GM23338 (cell line): ENCODE results near the gene ACAD10. TPM values are rescaled to one million over a fixed set of nuclear protein-coding genes. Genes with fewer than 3 reads are reported as not detected.

Source experiments
- ATAC-seq: fragments of 200-7000 bp; cut with Tn5 transposase; 3 replicates; pipeline ENCODE4 v1.9.1; 2020
- DNase-seq: peaks from one replicate; pipeline ENCODE4 v3.0.0-alpha.2; 2015; ENCODE audit warnings: low spot score
- H2AFZ ChIP-seq: fragments of 200-600 bp; sonication (generic); 2 replicates; pipeline ENCODE4 v1.8.0; 2016; ENCODE audit warnings: antibody characterized with exemption, mild to moderate bottlenecking, moderate library complexity
- H3F3A ChIP-seq: fragments of 200-600 bp; sonication (generic); replicated peaks from 2 replicates; pipeline ENCODE4 v1.8.0; 2017; ENCODE audit warnings: antibody characterized with exemption, mixed run types, low read depth
- H3K27ac ChIP-seq: fragments of 200-600 bp; sonication (generic); 2 replicates; pipeline ENCODE4 v1.6.1; 2016; ENCODE audit warnings: low read depth
- H3K27me3 ChIP-seq: fragments of 200-600 bp; sonication (generic); 2 replicates; pipeline ENCODE4 v1.8.0; 2016; ENCODE audit warnings: mild to moderate bottlenecking, mixed run types, moderate library complexity; ENCODE audit not compliant: insufficient read depth
- H3K36me3 ChIP-seq: fragments of 200-600 bp; sonication (generic); 2 replicates; pipeline ENCODE4 v1.8.0; 2016; ENCODE audit warnings: mild to moderate bottlenecking; ENCODE audit not compliant: insufficient read depth
- H3K4me1 ChIP-seq: fragments of 200-600 bp; sonication (generic); 2 replicates; pipeline ENCODE4 v1.8.0; 2016; ENCODE audit warnings: mild to moderate bottlenecking, moderate library complexity; ENCODE audit not compliant: insufficient read depth
- H3K4me2 ChIP-seq: fragments of 200-600 bp; sonication (generic); 2 replicates; pipeline ENCODE4 v1.7.1; 2017; ENCODE audit warnings: mixed run types
- H3K4me3 ChIP-seq: fragments of 200-600 bp; sonication (generic); 2 replicates; pipeline ENCODE4 v1.6.1; 2016; ENCODE audit warnings: mixed run types
- H3K79me2 ChIP-seq: fragments of 200-600 bp; sonication (generic); replicated peaks from 2 replicates; pipeline ENCODE4 v1.8.0; 2017; ENCODE audit warnings: mild to moderate bottlenecking; ENCODE audit not compliant: insufficient read depth
- H3K9me2 ChIP-seq: fragments of 200-600 bp; sonication (generic); 2 replicates; pipeline ENCODE4 v1.8.0; 2017; ENCODE audit not compliant: insufficient read depth
- H4K20me1 ChIP-seq: fragments of 200-600 bp; sonication (generic); replicated peaks from 2 replicates; pipeline ENCODE4 v1.8.0; 2017; ENCODE audit warnings: mild to moderate bottlenecking; ENCODE audit not compliant: insufficient read depth
- H3K27ac Mint-ChIP-seq: 2 replicates; pipeline ENCODE4 v1.8.0; 2020; ENCODE audit warnings: inconsistent platforms, mild to moderate bottlenecking, moderate library complexity, mixed read lengths
- H3K27me3 Mint-ChIP-seq: 3 replicates; pipeline ENCODE4 v1.8.0; 2022; ENCODE audit warnings: low read depth, mild to moderate bottlenecking, moderate library complexity, mixed read lengths, inconsistent platforms; ENCODE audit not compliant: insufficient read depth, poor library complexity
- H3K36me3 Mint-ChIP-seq: 3 replicates; pipeline ENCODE4 v1.8.0; 2021; ENCODE audit warnings: low read depth, mild to moderate bottlenecking, inconsistent platforms, moderate library complexity, mixed read lengths
- H3K4me1 Mint-ChIP-seq: 3 replicates; pipeline ENCODE4 v1.8.0; 2020; ENCODE audit warnings: mild to moderate bottlenecking, inconsistent platforms, mixed read lengths
- H3K4me3 Mint-ChIP-seq: 3 replicates; pipeline ENCODE4 v1.8.0; 2021; ENCODE audit warnings: moderate library complexity, mild to moderate bottlenecking, inconsistent platforms, mixed read lengths
- H3K9me3 Mint-ChIP-seq: 3 replicates; pipeline ENCODE4 v1.8.0; 2020; ENCODE audit warnings: moderate library complexity, mild to moderate bottlenecking, inconsistent platforms, mixed read lengths
- CREB1 ChIP-seq: fragments of 250-450 bp; sonication (Bioruptor Pico); IDR thresholded peaks from 2 replicates; pipeline ENCODE4 v1.5.0; 2020; ENCODE audit warnings: low read depth, mild to moderate bottlenecking, moderate library complexity
- EZH2 ChIP-seq: fragments of 200-600 bp; sonication (generic); IDR thresholded peaks from one replicate; pipeline ENCODE4 v1.8.0; 2017; ENCODE audit warnings: antibody characterized with exemption, mild to moderate bottlenecking, low read depth; ENCODE audit not compliant: unreplicated experiment
- EZH2phosphoT487 ChIP-seq: fragments of 200-600 bp; sonication (generic); IDR thresholded peaks from one replicate; pipeline ENCODE4 v1.8.1; 2018; ENCODE audit warnings: antibody characterized with exemption; ENCODE audit not compliant: unreplicated experiment
- JUNB ChIP-seq: IDR thresholded peaks from one replicate; pipeline ENCODE4 v1.6.1; 2016; ENCODE audit warnings: antibody characterized with exemption; ENCODE audit not compliant: unreplicated experiment
- NANOG ChIP-seq: IDR thresholded peaks from 2 replicates; pipeline ENCODE4 v1.6.1; 2016; ENCODE audit warnings: antibody characterized with exemption, borderline replicate concordance
- POLR2AphosphoS5 ChIP-seq: IDR thresholded peaks from 2 replicates; pipeline ENCODE4 v1.6.1; 2016; ENCODE audit warnings: antibody characterized with exemption, low read depth
- REST ChIP-seq: IDR thresholded peaks from one replicate; pipeline ENCODE4 v1.6.1; 2018; ENCODE audit warnings: antibody characterized with exemption; ENCODE audit not compliant: unreplicated experiment
- STAT1 ChIP-seq: IDR thresholded peaks from one replicate; pipeline ENCODE4 v1.6.1; 2016; ENCODE audit warnings: antibody characterized with exemption; ENCODE audit not compliant: unreplicated experiment
- ZNF114 ChIP-seq: fragments of 250-450 bp; sonication (Bioruptor Pico); IDR thresholded peaks from 2 replicates; pipeline ENCODE4 v1.5.0; 2020; ENCODE audit warnings: mild to moderate bottlenecking, moderate library complexity
- ZNF331 ChIP-seq: fragments of 250-450 bp; sonication (Bioruptor Pico); IDR thresholded peaks from 2 replicates; pipeline ENCODE4 v1.5.0; 2020; ENCODE audit warnings: low read depth, mild to moderate bottlenecking, moderate library complexity
- ZNF462 ChIP-seq: fragments of 250-450 bp; sonication (Bioruptor Pico); IDR thresholded peaks from 2 replicates; pipeline ENCODE4 v1.5.0; 2020; ENCODE audit warnings: mild to moderate bottlenecking, moderate library complexity
- polyA plus RNA-seq: library from polyadenylated mRNA; unstranded; fragments of >200 nt; fragmentation: Nextera tagmentation; extraction: Ambion mirVana; gene quantifications from 2 replicates; pipeline ENCODE4 v1.2.1, GENCODE V29; 2016
- total RNA-seq: library from RNA; depleted of rRNA; stranded (reverse); fragments of >200 nt; shearing (Covaris generic); gene quantifications from 2 replicates; pipeline ENCODE4 v1.2.3, GENCODE V29; 2014
- TF ChIP-seq, protein P1 (sequence below), 2 experiments: fragments of 200-600 bp in 1 of 2; sonication (generic) in 1 of 2; conservative IDR thresholded peaks; 2 replicates each; pipeline versions ENCODE4 v1.5.1 to v1.6.1; 2016 to 2017; ENCODE audit warnings: antibody characterized with exemption in 2 of 2, low read depth in 2 of 2, mild to moderate bottlenecking in 2 of 2, moderate library complexity in 1 of 2
- TF ChIP-seq, protein P2 (sequence below): IDR thresholded peaks from 2 replicates; pipeline ENCODE4 v1.6.1; 2016; ENCODE audit warnings: antibody characterized with exemption

Gene ACAD10
- total and polyA plus RNA-seq, 2 experiments from 2014 or later, result 16.3 to 23.1 TPM

- TF ChIP-seq, protein P1, sequence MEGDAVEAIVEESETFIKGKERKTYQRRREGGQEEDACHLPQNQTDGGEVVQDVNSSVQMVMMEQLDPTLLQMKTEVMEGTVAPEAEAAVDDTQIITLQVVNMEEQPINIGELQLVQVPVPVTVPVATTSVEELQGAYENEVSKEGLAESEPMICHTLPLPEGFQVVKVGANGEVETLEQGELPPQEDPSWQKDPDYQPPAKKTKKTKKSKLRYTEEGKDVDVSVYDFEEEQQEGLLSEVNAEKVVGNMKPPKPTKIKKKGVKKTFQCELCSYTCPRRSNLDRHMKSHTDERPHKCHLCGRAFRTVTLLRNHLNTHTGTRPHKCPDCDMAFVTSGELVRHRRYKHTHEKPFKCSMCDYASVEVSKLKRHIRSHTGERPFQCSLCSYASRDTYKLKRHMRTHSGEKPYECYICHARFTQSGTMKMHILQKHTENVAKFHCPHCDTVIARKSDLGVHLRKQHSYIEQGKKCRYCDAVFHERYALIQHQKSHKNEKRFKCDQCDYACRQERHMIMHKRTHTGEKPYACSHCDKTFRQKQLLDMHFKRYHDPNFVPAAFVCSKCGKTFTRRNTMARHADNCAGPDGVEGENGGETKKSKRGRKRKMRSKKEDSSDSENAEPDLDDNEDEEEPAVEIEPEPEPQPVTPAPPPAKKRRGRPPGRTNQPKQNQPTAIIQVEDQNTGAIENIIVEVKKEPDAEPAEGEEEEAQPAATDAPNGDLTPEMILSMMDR (conservative IDR thresholded peaks at IDR 0.05; ENCODE audit: low read depth in 2 of 2), result no peak
- no peak for TF ChIP-seq POLR2AphosphoS5
- no peak for TF ChIP-seq STAT1
- TF ChIP-seq CREB1 (CRISPR knock-in tag), result no peak
- TF ChIP-seq ZNF331 (CRISPR knock-in tag), result no peak
- no peak for TF ChIP-seq NANOG
- TF ChIP-seq, protein P2, sequence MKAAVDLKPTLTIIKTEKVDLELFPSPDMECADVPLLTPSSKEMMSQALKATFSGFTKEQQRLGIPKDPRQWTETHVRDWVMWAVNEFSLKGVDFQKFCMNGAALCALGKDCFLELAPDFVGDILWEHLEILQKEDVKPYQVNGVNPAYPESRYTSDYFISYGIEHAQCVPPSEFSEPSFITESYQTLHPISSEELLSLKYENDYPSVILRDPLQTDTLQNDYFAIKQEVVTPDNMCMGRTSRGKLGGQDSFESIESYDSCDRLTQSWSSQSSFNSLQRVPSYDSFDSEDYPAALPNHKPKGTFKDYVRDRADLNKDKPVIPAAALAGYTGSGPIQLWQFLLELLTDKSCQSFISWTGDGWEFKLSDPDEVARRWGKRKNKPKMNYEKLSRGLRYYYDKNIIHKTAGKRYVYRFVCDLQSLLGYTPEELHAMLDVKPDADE, result no peak
- TF ChIP-seq JUNB, result no peak
- TF ChIP-seq EZH2, result no peak
- no peak for TF ChIP-seq ZNF114 (CRISPR knock-in tag)
- no peak for TF ChIP-seq ZNF462 (CRISPR knock-in tag)
- TF ChIP-seq REST, result no peak
- TF ChIP-seq EZH2phosphoT487, result no peak
- Mint-ChIP-seq H3K4me3 (no peak overlapping the region), H3K4me1 (peaks cover 26% of the 10 kb centered on the region)
Measured at GRCh38 chr12:111764120-111764821, 78.4 kb downstream of the ACAD10 start.

More at GRCh38 chr12:111764120-111764821, 78.4 kb downstream of the ACAD10 start:
- peaks cover 17% of the 10 kb centered on the region for H3K79me2 ChIP-seq
- Mint-ChIP-seq H3K36me3 (peaks cover 17% of the 10 kb centered on the region), H3K27ac (no peak overlapping the region), H3K27me3 (peaks cover 24% of the 10 kb centered on the region), H3K9me3 (peaks cover 14% of the 10 kb centered on the region; the same call in 2 of the 3 replicates)
- DNase-seq, result no peak
- no peaks in the 10 kb centered on the region for H3K36me3 ChIP-seq
- H3K4me3 ChIP-seq, result no peak overlapping the region
- H4K20me1 ChIP-seq, result no peaks in the 10 kb centered on the region; the same call in 1 of the 2 replicates
- H2AFZ ChIP-seq, result no peak overlapping the region
- H3K27ac ChIP-seq, result no peak overlapping the region
- no peak for ATAC-seq
- H3K27me3 ChIP-seq, result no peaks in the 10 kb centered on the region
- no peaks in the 10 kb centered on the region for H3K9me2 ChIP-seq
- H3F3A ChIP-seq, result 0 out of 2 replicates have a peak, but pooled peaks cover 8% of the 10 kb centered on the region
- H3K4me1 ChIP-seq, result peaks cover 19% of the 10 kb centered on the region
- H3K4me2 ChIP-seq, result no peak overlapping the region
